SU-DHL-6 (cell line): ENCODE data around the gene UBAC1.

ENCODE experiments used
- H2AFZ ChIP-seq: fragments of 200-600 bp; sonication (generic); 2 replicates; pipeline ENCODE4 v1.6.1; 2014; ENCODE audit warnings: low read depth, mild to moderate bottlenecking, moderate library complexity, mixed read lengths, antibody characterized with exemption, low read length; ENCODE audit not compliant: severe bottlenecking
- H3F3A ChIP-seq: fragments of 200-600 bp; shearing (Covaris generic); 2 replicates; pipeline ENCODE4 v1.6.0; 2016; ENCODE audit warnings: antibody characterized with exemption, mild to moderate bottlenecking; ENCODE audit not compliant: insufficient read depth
- H3K27ac ChIP-seq: fragments of 200-600 bp; sonication (generic); 2 replicates; pipeline ENCODE4 v1.5.1; 2016; ENCODE audit warnings: low read depth, mild to moderate bottlenecking, low read length, moderate library complexity, mixed read lengths
- H3K27me3 ChIP-seq: fragments of 200-600 bp; sonication (generic), shearing (Covaris generic); 2 replicates; pipeline ENCODE4 v1.6.0; 2014; ENCODE audit warnings: mild to moderate bottlenecking, low read length
- H3K36me3 ChIP-seq: fragments of 200-600 bp; sonication (generic); 2 replicates; pipeline ENCODE4 v1.6.1; 2014; ENCODE audit warnings: mild to moderate bottlenecking, low read length, mixed read lengths
- H3K4me2 ChIP-seq: fragments of 300-600, 200-600 bp; shearing (Covaris generic), sonication (generic); 2 replicates; pipeline ENCODE4 v1.6.0; 2014; ENCODE audit warnings: low read length, low read depth, mild to moderate bottlenecking; ENCODE audit not compliant: poor library complexity, severe bottlenecking
- H3K4me3 ChIP-seq: fragments of 200-600 bp; sonication (generic); 2 replicates; pipeline ENCODE4 v1.5.1; 2014; ENCODE audit warnings: antibody characterized with exemption, low read length, mild to moderate bottlenecking, mixed read lengths; ENCODE audit not compliant: insufficient read depth, poor library complexity, severe bottlenecking
- H3K79me2 ChIP-seq: fragments of 200-600 bp; sonication (generic); 2 replicates; pipeline ENCODE4 v1.6.1; 2014; ENCODE audit warnings: mild to moderate bottlenecking, low read length, moderate library complexity; ENCODE audit not compliant: insufficient read depth
- H3K9ac ChIP-seq: fragments of 200-600 bp; sonication (generic); 2 replicates; pipeline ENCODE4 v1.7.0; 2014; ENCODE audit warnings: mild to moderate bottlenecking, low read length
- H3K9me2 ChIP-seq: fragments of 200-600 bp; sonication (generic); replicated peaks from 2 replicates; pipeline ENCODE4 v1.6.1; 2014; ENCODE audit warnings: low read length; ENCODE audit not compliant: insufficient read depth
- H3K9me3 ChIP-seq: fragments of 200-600 bp; sonication (generic); 2 replicates; pipeline ENCODE4 v1.6.1; 2014; ENCODE audit warnings: low read length, mixed read lengths; ENCODE audit not compliant: insufficient read depth
- H4K20me1 ChIP-seq: fragments of 200-600 bp; sonication (generic); 2 replicates; pipeline ENCODE4 v1.6.1; 2014; ENCODE audit warnings: low read depth, mild to moderate bottlenecking, antibody characterized with exemption, low read length, moderate library complexity, mixed read lengths
- EZH2phosphoT487 ChIP-seq: fragments of 200-600 bp; sonication (generic), shearing (Covaris generic); conservative IDR thresholded peaks from 2 replicates; pipeline ENCODE4 v1.6.1; 2018; ENCODE audit warnings: mild to moderate bottlenecking, antibody characterized with exemption, low read length, moderate library complexity, mixed read lengths
- TF ChIP-seq, protein P1 (sequence below): fragments of 200-600 bp; sonication (generic); IDR thresholded peaks from one replicate; pipeline ENCODE4 v1.5.1; 2017; ENCODE audit warnings: antibody characterized with exemption, mild to moderate bottlenecking, low read length, moderate library complexity; ENCODE audit not compliant: insufficient read depth, poor library complexity, severe bottlenecking

UBAC1 gene

DNA sequence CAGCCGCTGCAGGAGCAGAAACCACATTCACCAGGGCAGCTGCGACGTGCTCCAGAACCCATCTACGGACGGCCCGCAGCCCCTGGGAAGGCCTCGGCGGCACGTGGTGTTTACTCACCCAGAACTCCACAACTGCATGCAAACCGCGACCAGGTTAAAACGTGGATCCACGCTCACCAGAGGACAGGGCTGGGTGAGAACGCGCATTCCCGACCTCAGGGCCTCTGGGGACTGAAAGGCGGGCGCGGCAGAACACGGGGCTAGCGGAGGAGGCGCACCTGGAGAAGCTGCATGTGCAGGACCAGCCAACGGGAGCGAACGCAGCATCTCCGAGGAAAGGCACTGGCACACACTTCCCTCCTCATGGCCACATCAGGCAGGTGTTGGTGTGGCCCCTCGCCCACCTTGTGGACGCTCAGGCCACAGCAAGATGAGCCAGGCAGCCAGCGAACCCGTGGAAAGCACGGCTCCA lies 29.8 kb downstream of the UBAC1 start:
- H4K20me1 ChIP-seq: no peaks in the 10 kb centered on the region
- H3F3A ChIP-seq: no peaks in the 10 kb centered on the region
- no peaks in the 10 kb centered on the region for H3K79me2 ChIP-seq
- H3K36me3 ChIP-seq: 0 out of 2 replicates have a peak, but pooled peaks cover 2% of the 10 kb centered on the region
- H3K27ac ChIP-seq: no peak overlapping the region
- no peak overlapping the region for H2AFZ ChIP-seq
- H3K4me2 ChIP-seq: no peak overlapping the region
- no peak overlapping the region for H3K9ac ChIP-seq
- no peaks in the 10 kb centered on the region for H3K9me2 ChIP-seq
- H3K27me3 ChIP-seq: no peaks in the 10 kb centered on the region
- no peak overlapping the region for H3K4me3 ChIP-seq
- H3K9me3 ChIP-seq: no peaks in the 10 kb centered on the region
- TF ChIP-seq, protein P1, sequence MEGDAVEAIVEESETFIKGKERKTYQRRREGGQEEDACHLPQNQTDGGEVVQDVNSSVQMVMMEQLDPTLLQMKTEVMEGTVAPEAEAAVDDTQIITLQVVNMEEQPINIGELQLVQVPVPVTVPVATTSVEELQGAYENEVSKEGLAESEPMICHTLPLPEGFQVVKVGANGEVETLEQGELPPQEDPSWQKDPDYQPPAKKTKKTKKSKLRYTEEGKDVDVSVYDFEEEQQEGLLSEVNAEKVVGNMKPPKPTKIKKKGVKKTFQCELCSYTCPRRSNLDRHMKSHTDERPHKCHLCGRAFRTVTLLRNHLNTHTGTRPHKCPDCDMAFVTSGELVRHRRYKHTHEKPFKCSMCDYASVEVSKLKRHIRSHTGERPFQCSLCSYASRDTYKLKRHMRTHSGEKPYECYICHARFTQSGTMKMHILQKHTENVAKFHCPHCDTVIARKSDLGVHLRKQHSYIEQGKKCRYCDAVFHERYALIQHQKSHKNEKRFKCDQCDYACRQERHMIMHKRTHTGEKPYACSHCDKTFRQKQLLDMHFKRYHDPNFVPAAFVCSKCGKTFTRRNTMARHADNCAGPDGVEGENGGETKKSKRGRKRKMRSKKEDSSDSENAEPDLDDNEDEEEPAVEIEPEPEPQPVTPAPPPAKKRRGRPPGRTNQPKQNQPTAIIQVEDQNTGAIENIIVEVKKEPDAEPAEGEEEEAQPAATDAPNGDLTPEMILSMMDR: no peak
- TF ChIP-seq EZH2phosphoT487: no peak

DNA sequence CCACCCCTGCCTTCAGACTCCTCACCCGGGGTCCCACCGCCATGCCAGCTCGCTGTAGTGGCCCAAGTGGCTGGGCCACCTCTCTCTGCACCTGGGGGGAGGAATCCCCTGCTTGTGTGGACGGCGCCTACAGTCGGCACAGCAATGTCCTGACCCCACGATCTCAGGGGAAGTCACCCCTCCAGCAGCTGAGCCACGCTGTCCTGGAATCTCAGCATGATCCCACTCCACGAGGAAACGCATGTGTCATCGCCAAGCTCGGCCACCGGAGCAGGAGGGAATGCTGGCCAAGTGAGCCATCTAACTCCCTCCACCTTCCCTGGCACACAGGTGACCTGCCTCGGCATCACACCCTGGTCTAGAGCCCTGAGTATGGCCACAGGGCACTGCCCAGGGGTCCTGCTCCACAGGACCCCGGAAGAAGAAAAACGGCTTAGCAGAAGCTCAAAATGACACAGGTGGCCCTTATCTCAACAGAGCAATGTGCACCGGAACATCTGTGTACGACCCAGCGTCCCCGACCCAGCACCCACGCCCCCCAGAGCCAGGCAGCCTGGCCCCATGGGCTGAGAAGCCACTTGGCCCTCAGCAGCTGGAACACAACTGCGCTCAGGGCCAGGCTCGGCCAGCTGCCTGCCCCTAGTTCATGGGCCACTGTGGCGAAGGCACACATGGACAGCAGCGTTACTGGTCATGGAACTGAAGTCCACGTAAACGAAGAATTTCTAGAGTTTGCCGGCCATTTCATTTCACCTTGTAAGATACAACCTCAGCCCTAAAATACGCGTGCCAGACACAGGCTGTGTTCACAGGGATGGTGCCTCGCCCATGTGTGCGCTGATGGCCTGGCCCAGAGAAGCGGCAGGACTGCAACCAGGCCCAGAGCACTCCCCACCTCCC lies 30.5 kb downstream of the UBAC1 start:
- no peaks in the 10 kb centered on the region for H3K9me2 ChIP-seq

DNA sequence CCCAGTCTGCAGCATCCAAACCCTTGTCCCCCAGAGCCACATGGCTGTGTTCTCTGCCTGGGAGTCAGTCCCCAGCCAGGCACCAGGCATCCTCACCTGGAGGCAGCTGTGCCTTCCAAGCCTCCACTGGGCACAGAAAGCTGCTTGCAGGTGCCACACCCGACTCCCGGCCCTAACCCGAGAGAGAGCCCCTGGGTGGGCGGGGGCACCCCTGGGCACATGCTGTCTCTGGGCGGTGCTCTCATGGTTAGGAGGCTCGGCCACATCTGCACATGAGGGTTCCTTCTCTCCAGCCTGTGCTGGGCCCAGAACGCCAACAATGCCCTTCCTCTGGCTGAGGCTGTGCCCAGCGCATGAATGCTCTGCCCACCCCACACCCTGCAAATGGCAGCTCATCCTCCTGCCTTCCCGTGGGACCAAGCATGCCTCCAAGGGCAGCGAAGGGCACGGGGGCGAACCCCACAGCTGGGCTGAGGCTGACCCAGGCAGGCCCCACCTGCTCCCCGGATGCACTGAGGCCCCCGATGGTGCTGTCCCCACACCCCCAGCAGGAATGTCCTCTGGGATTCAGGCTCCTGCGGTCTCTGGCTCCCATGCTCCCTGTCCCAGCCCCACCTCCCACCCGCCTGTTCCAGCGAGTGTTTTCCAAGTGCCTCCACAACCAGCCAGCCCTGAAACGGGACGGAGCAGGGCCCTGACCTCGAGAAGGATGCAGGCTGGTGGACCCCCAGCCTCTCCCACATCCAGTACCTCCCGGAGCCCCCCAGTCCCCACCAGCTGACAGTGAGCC lies 31.3 kb downstream of the UBAC1 start:
- Histone ChIP-seq H3K9me3 (no peaks in the 10 kb centered on the region), H3K9me2 (no peaks in the 10 kb centered on the region), H3K36me3 (no peaks in the 10 kb centered on the region), H3K9ac (no peak overlapping the region), H3K27ac (no peak overlapping the region), H3K4me3 (no peak overlapping the region), H2AFZ (no peak overlapping the region), H4K20me1 (no peaks in the 10 kb centered on the region), H3K27me3 (no peaks in the 10 kb centered on the region), H3K4me2 (no peak overlapping the region), H3F3A (no peaks in the 10 kb centered on the region), H3K79me2 (no peaks in the 10 kb centered on the region)
- TF ChIP-seq, protein P1: no peak
- no peak for TF ChIP-seq EZH2phosphoT487

More for the DNA sequence above, 30.5 kb downstream of the UBAC1 start:
- H3K4me3 ChIP-seq: no peak overlapping the region
- no peak overlapping the region for H3K9ac ChIP-seq
- no peaks in the 10 kb centered on the region for H3K79me2 ChIP-seq
- H3K36me3 ChIP-seq: no peaks in the 10 kb centered on the region
- H3K4me2 ChIP-seq: no peak overlapping the region
- H3K27me3 ChIP-seq: no peaks in the 10 kb centered on the region
- H3F3A ChIP-seq: no peaks in the 10 kb centered on the region
- H4K20me1 ChIP-seq: no peaks in the 10 kb centered on the region
- no peak overlapping the region for H2AFZ ChIP-seq
- no peak overlapping the region for H3K27ac ChIP-seq
- TF ChIP-seq, protein P1: no peak
- TF ChIP-seq EZH2phosphoT487: no peak
- H3K9me3 ChIP-seq: no peaks in the 10 kb centered on the region
